GM04503 (cell line): ENCODE data around the gene NOTCH4.

Experiments
- DNase-seq: peaks from one replicate; pipeline ENCODE4 v3.0.0-alpha.2; 2012; ENCODE audit warnings: low read depth

NOTCH4 gene

DNA sequence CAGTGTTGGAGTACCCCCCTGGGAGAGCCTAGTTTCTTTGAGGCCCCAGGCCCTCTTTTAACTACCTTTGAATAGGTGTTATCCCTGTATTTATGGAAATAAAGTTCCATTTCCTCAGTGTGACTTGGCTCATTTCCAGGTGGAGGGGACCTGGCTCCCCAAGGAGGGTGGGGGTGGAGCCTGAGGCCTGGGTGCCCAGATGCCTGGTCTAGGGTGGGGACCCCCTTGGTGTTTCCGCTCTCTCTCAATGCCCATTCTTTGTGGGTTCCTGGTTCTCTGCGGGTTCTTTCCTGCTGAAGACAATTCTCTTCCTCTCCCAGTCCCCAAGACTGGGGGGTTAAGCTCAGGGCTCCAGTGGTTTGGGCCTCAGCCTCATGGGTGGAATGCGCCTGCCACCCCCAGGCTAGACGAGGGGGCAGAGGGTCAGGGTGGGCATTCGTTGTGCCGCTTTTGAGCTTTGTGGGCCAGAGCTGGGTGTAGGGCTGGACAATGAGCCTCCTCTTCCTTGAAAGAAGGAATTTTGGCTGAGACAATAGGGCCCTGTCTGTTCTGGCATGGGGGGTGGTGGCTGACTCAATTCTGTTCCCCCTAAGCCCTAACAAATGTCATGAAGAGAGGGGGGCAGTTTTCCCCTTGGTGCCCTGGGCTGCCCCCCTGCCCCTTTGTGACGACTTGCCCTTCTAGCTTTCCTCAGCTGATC, 60.2 kb downstream of the NOTCH4 start:
- DNase-seq, result no peak

GRCh38 chr6:32158052-32158451, 65.8 kb downstream of the NOTCH4 start:
- no peak for DNase-seq

- no peak for DNase-seq
Measured at GRCh38 chr6:32156891-32157290, 67.0 kb downstream of the NOTCH4 start.

DNA sequence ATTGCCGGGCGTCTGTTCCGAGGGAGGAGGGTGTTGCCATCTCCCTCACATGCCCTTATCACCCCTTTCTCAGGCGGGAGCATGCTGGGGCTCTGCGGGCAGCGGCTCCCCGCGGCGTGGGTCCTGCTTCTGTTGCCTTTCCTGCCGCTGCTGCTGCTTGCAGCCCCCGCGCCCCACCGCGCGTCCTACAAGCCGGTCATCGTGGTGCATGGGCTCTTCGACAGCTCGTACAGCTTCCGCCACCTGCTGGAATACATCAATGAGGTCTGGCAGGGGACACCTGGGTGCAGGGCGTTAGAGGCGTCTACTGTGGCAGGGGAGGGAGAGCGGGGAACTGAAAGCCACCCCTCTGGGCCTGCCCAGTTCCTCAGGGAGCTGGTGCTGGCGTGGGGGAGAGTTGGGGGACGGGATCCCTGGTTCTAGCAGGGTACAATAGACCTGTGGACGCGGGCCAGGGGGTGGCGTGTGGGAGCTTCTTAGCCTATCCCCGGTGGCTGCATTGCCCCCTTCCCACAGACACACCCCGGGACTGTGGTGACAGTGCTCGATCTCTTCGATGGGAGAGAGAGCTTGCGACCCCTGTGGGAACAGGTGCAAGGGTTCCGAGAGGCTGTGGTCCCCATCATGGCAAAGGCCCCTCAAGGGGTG, 69.2 kb downstream of the NOTCH4 start:
- DNase-seq, result no peak

GRCh38 chr6:32153564-32154513, 70.0 kb downstream of the NOTCH4 start, which contains the start of gene PPT2:
TSS of gene PPT2 (plus strand) at chr6:32154141. CDS start at chr6:32154595, 454 bp downstream.
- peak; percentile 41 for DNase-seq

- no peak for DNase-seq
Measured at GRCh38 chr6:32152769-32153563, 70.9 kb downstream of the NOTCH4 start.

- DNase-seq, result no peak
Measured at GRCh38 chr6:32151863-32152768, 71.8 kb downstream of the NOTCH4 start, which contains the start of gene PRRT1. TSS of gene PRRT1 (minus strand) at chr6:32151939. CDS start at chr6:32151827, 112 bp downstream.

- no peak for DNase-seq
Measured at GRCh38 chr6:32151181-32151862, 72.5 kb downstream of the NOTCH4 start.

- no peak for DNase-seq
Measured at GRCh38 chr6:32149932-32150870, 73.7 kb downstream of the NOTCH4 start.

DNA sequence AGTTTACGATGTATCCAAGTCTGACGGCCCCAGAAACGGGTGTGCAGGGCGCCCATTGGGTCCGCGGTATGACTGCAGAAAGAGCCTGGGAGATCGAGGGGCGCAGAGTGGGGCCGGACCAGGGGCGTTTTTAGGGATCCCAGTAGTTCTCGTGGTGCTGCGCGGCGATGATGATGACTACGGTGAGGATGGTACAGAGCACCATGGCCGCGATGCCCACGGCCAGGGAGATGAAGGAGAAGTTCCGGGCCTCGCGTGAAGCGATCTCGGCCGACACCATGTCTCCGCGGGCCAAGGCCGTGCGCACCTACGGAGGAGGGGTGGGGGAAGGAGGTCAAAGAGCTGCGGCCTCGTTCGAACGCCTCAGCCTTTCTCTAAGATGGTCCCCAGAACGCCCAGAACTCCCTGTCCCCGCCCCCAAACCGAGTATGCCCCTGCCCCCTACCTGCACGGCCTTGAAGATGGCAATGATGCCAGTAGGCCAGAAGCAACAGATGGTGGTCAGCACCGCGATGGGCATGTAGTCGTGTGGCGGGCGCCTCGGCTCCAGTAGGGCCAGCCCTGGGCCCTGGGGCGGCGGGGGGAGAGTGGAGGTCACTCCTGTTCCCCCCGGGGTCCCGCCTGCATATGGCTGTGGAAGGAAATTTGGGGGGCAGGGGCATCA, 74.6 kb downstream of the NOTCH4 start:
- DNase-seq, result no peak

GRCh38 chr6:32148289-32149091, 75.4 kb downstream of the NOTCH4 start:
- no peak for DNase-seq

DNA sequence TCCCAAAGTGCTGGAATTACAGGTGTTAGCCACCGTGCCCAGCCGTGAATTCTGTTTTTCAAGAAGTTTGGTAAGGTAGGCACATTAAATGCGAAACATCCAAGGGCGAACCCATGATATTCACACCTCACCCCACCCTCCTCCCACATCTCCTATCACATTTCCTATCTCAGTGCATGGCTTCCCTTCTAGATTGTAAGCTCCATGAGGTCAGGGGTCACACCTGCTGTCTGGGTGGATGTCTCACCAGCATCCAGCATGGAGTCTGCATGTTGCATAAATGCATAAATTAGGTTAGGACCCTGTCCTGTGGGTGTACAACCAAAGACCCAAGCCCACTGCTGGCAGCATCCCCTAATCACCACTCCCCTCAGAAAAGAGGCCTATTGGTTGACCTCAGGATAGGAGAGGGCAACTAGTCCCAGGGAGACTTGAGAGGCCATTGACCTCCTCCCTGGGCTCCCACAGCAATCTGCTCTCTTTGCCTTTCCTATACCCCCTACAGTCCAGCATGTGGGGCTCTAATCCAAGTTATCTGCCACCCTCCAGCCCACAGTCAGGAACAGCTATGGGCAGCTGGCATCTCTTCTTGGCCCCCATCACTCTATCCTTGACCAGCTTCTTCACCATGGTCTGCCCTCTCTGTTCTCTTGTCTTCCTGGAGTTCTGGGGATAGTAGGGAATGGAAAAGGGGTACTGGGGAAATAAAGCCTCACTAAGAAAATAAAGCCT, 76.3 kb downstream of the NOTCH4 start:
- no peak for DNase-seq

DNA sequence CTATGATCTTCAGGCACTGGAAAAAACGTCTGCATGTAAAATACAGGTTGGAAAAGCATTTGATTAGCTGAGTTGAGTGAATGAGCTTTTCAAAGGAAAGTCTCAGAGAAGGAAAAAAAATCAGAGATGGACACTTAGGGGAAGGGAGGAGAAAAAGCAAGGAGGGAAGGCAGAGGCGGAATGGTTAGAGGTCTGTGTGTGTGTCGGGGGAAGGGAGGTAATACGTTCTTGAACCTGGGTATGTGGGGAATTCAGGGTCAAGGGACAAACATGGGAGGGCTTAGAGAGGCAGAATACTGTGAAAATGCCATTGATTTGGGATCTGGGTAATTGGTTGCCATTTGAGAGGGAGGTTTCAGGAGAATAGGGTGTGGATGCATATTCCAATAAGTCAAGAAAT, 77.2 kb downstream of the NOTCH4 start:
- DNase-seq, result no peak

- DNase-seq, result no peak
Measured at GRCh38 chr6:32146287-32146686, 77.6 kb downstream of the NOTCH4 start.
